GM21423 (cell line): ENCODE data around the gene GMDS.

Experiments used
- ATAC-seq: cut with Tn5 transposase; IDR thresholded peaks from one replicate; pipeline ENCODE4 v1.9.1; 2021; ENCODE audit warnings: mild to moderate bottlenecking, moderate library complexity; ENCODE audit not compliant: unreplicated experiment

GMDS gene

GRCh38 chr6:2007165-2007564, 238.2 kb downstream of the GMDS start:
- ATAC-seq = no peak

- no peak for ATAC-seq
Measured at GRCh38 chr6:2004888-2005287, 240.5 kb downstream of the GMDS start.

- ATAC-seq = no peak
Measured at GRCh38 chr6:2000962-2001361, 244.4 kb downstream of the GMDS start.

GRCh38 chr6:1997702-1998101, 247.7 kb downstream of the GMDS start:
- ATAC-seq = no peak

GRCh38 chr6:1995636-1996035, 249.8 kb downstream of the GMDS start:
- no peak for ATAC-seq

GRCh38 chr6:1993042-1993441, 252.4 kb downstream of the GMDS start:
- ATAC-seq = no peak

- no peak for ATAC-seq
Measured at GRCh38 chr6:1991332-1991878, 254.0 kb downstream of the GMDS start.

- no peak for ATAC-seq
Measured at GRCh38 chr6:1988843-1989242, 256.6 kb downstream of the GMDS start.

- ATAC-seq = no peak
Measured at GRCh38 chr6:1987640-1988039, 257.8 kb downstream of the GMDS start.

- no peak for ATAC-seq
Measured at GRCh38 chr6:1986454-1987243, 258.8 kb downstream of the GMDS start.

- ATAC-seq = no peak
Measured at GRCh38 chr6:1984346-1984994, 260.9 kb downstream of the GMDS start.

GRCh38 chr6:1983850-1984249, 261.6 kb downstream of the GMDS start:
- no peak for ATAC-seq

- ATAC-seq = no peak
Measured at GRCh38 chr6:1972962-1973361, 272.4 kb downstream of the GMDS start.

- ATAC-seq = no peak
Measured at GRCh38 chr6:1971612-1972011, 273.8 kb downstream of the GMDS start.

GRCh38 chr6:1970151-1970561, 275.2 kb downstream of the GMDS start:
- ATAC-seq = no peak

- no peak for ATAC-seq
Measured at GRCh38 chr6:1966713-1967112, 278.7 kb downstream of the GMDS start.

- ATAC-seq = no peak
Measured at GRCh38 chr6:1965596-1966224, 279.7 kb downstream of the GMDS start.

- no peak for ATAC-seq
Measured at GRCh38 chr6:1963596-1963995, 281.8 kb downstream of the GMDS start.

- no peak for ATAC-seq
Measured at GRCh38 chr6:1962201-1962600, 283.2 kb downstream of the GMDS start.

- no peak for ATAC-seq
Measured at GRCh38 chr6:1960486-1961142, 284.8 kb downstream of the GMDS start.

GRCh38 chr6:1958257-1958656, 287.1 kb downstream of the GMDS start:
- no peak for ATAC-seq
